Endothelial cell of umbilical vein (primary cell): ENCODE measurements around the gene DLX1. TPM values are rescaled to one million over a fixed set of nuclear protein-coding genes. Genes with fewer than 3 reads are reported as not detected.

Experiments used
- BruUV-seq: library from RNA; stranded (reverse); fragments of 400-500 nt; replicated peaks from 2 replicates; lab custom pipeline; 2021; lab: Mats Ljungman, UMichigan
- CTCF ChIA-PET: fragments of 300-600, 350-600 bp; sonication (Branson Sonifier 250); formaldehyde crosslinking; loops from one replicate; lab custom pipeline; 2021; ENCODE audit warnings: antibody characterized with exemption, inconsistent platforms; lab: Charles Lee
- POLR2A ChIA-PET: fragments of 300-600, 350-600 bp; sonication (Branson Sonifier 250); formaldehyde crosslinking; loops from one replicate; lab custom pipeline; 2021; ENCODE audit warnings: antibody characterized with exemption, inconsistent platforms; lab: Charles Lee
- DNase-seq: peaks from one replicate; pipeline ENCODE4 v3.0.0-alpha.2; 2011; ENCODE audit warnings: low read depth, low spot score
- FAIRE-seq: peaks from 2 replicates; lab custom pipeline; 2011; peaks lifted over from hg19 to GRCh38; lab: Jason Lieb, UNC
- H2AFZ ChIP-seq: 2 replicates; pipeline ENCODE4 v1.6.0; 2012; ENCODE audit warnings: low read depth, low read length, control low read depth, inconsistent platforms
- H3K27ac ChIP-seq: 2 replicates; pipeline ENCODE4 v1.5.1; 2011; ENCODE audit warnings: low read depth, mild to moderate bottlenecking, control low read depth, low read length, moderate library complexity; ENCODE audit not compliant: insufficient read depth
- H3K27me3 ChIP-seq, 2 experiments: 2 replicates each; pipeline versions ENCODE4 v1.6.0 to v1.6.1; 2011; ENCODE audit warnings: low read length in 2 of 2, mixed read lengths in 1 of 2; ENCODE audit not compliant: control insufficient read depth in 2 of 2, insufficient read depth in 2 of 2
- H3K36me3 ChIP-seq, 2 experiments: 2 replicates in 1 of 2; 3 replicates in 1 of 2; pipeline ENCODE4 v1.5.1; 2011; ENCODE audit warnings: low read length in 2 of 2, mild to moderate bottlenecking in 1 of 2, moderate library complexity in 1 of 2; ENCODE audit not compliant: control insufficient read depth in 2 of 2, insufficient read depth in 2 of 2; ENCODE audit errors: extremely low read depth in 1 of 2
- H3K4me1 ChIP-seq: 3 replicates; pipeline ENCODE4 v1.5.1; 2011; ENCODE audit warnings: mild to moderate bottlenecking, low read length; ENCODE audit not compliant: control insufficient read depth, insufficient read depth; ENCODE audit errors: extremely low read depth
- H3K4me2 ChIP-seq: 2 replicates; pipeline ENCODE4 v1.6.1; 2011; ENCODE audit warnings: low read length, control low read depth, mixed read lengths; ENCODE audit not compliant: insufficient read depth
- H3K4me3 ChIP-seq, 3 experiments: fragments of 200-600 bp in 1 of 3; sonication (generic), shearing (Covaris generic) in 1 of 3; replicated peaks in 1 of 3; 2 replicates each; pipeline ENCODE4 v1.5.1; 2011 to 2016; ENCODE audit warnings: control low read depth in 3 of 3, low read length in 3 of 3, mild to moderate bottlenecking in 2 of 3, inconsistent platforms in 1 of 3, low read depth in 1 of 3, moderate library complexity in 1 of 3; ENCODE audit not compliant: insufficient read depth in 1 of 3
- H3K79me2 ChIP-seq: 2 replicates; pipeline ENCODE4 v1.6.0; 2012; ENCODE audit warnings: low read length, inconsistent platforms; ENCODE audit not compliant: control insufficient read depth, insufficient read depth
- H3K9ac ChIP-seq: replicated peaks from 2 replicates; pipeline ENCODE3; 2011; ENCODE audit warnings: low read length, control low read depth; ENCODE audit not compliant: insufficient read depth; ENCODE audit errors: extremely low read depth
- H3K9me1 ChIP-seq: replicated peaks from 3 replicates; pipeline ENCODE4 v1.6.0; 2011; ENCODE audit warnings: mild to moderate bottlenecking, low read length; ENCODE audit not compliant: control insufficient read depth, insufficient read depth; ENCODE audit errors: extremely low read depth
- H3K9me3 ChIP-seq: replicated peaks from 2 replicates; pipeline ENCODE4 v1.5.1; 2012; ENCODE audit warnings: low read length, inconsistent platforms; ENCODE audit not compliant: control insufficient read depth, insufficient read depth
- H4K20me1 ChIP-seq: replicated peaks from 2 replicates; pipeline ENCODE3; 2011; ENCODE audit warnings: mild to moderate bottlenecking, low read length; ENCODE audit not compliant: control insufficient read depth, insufficient read depth; ENCODE audit errors: extremely low read depth
- EZH2 ChIP-seq: IDR thresholded peaks from 2 replicates; pipeline ENCODE4 v1.6.1; 2012; ENCODE audit warnings: borderline replicate concordance, low read depth, mild to moderate bottlenecking, moderate library complexity, low read length, inconsistent platforms; ENCODE audit not compliant: severe bottlenecking
- FOS ChIP-seq: IDR thresholded peaks from 2 replicates; pipeline ENCODE4 v1.6.1; 2011; ENCODE audit warnings: mild to moderate bottlenecking, low read length, moderate library complexity, borderline replicate concordance; ENCODE audit not compliant: insufficient read depth
- GATA2 ChIP-seq: IDR thresholded peaks from 2 replicates; pipeline ENCODE4 v1.7.0; 2011; ENCODE audit warnings: low read depth, mild to moderate bottlenecking, moderate library complexity, mixed read lengths, low read length; ENCODE audit not compliant: insufficient read length, insufficient read depth
- JUN ChIP-seq: IDR thresholded peaks from 2 replicates; pipeline ENCODE4 v1.6.1; 2011; ENCODE audit warnings: borderline replicate concordance, low read depth; ENCODE audit not compliant: insufficient read length, insufficient read depth
- MYC ChIP-seq: IDR thresholded peaks from one replicate; pipeline ENCODE4 v1.6.1; 2011; ENCODE audit warnings: mild to moderate bottlenecking, low read depth, low read length
- POLR2A ChIP-seq: IDR thresholded peaks from 2 replicates; pipeline ENCODE4 v1.6.1; 2012; ENCODE audit warnings: low read depth, mild to moderate bottlenecking, control low read depth, low read length
- POLR2AphosphoS5 ChIP-seq: IDR thresholded peaks from 2 replicates; pipeline ENCODE4 v1.6.1; 2012; ENCODE audit warnings: low read depth, mild to moderate bottlenecking, control low read depth, low read length, moderate library complexity; ENCODE audit not compliant: insufficient read depth
- dilution Hi-C: fragments of 300-500 bp; cut with MboI; formaldehyde crosslinking; loops from one replicate; pipeline ENCODE4 v1.15.0; 2019; ENCODE audit warnings: low sequenced_read_pairs; ENCODE audit not compliant: extremely low pct_ligation_motif_present
- intact Hi-C: fragments of 100-400 bp; cut with micrococcal nuclease; formaldehyde crosslinking; loops from one replicate; pipeline ENCODE4 v1.10.0; 2022
- polyA plus RNA-seq, 4 experiments: library from polyadenylated mRNA; depleted of rRNA in 3 of 4; stranded (reverse) in 3 of 4; unstranded in 1 of 4; fragments of >200 nt; gene quantifications; 2 replicates each; pipeline versions ENCODE4 v1.2.1 to v1.2.3, GENCODE V29; 2011 to 2012; ENCODE audit warnings: missing spikeins in 1 of 4
- total RNA-seq: library from RNA; stranded (reverse); gene quantifications from 2 replicates; pipeline ENCODE4 v1.2.3, GENCODE V29; 2021
- TF ChIP-seq, protein P1 (sequence below): IDR thresholded peaks from 2 replicates; pipeline ENCODE4 v1.6.1; 2011; ENCODE audit not compliant: insufficient read depth, insufficient read length
- TF ChIP-seq, protein P2 (sequence below), 2 donors: IDR thresholded peaks; 1 replicate in 1 of 2; 2 replicates in 1 of 2; pipeline ENCODE4 v1.5.1; 2011; ENCODE audit warnings: low read length in 2 of 2, mild to moderate bottlenecking in 2 of 2, moderate library complexity in 2 of 2, control low read depth in 1 of 2, inconsistent platforms in 1 of 2, low read depth in 1 of 2; ENCODE audit not compliant: insufficient read depth in 1 of 2; ENCODE audit errors: extremely low read depth in 1 of 2

DLX1 gene
- total and polyA plus RNA-seq, 2 donors (not counting 3 experiments of a cell fraction or from before 2014, with no cell fraction given), result 0.12 TPM; not detected in 1

DNA sequence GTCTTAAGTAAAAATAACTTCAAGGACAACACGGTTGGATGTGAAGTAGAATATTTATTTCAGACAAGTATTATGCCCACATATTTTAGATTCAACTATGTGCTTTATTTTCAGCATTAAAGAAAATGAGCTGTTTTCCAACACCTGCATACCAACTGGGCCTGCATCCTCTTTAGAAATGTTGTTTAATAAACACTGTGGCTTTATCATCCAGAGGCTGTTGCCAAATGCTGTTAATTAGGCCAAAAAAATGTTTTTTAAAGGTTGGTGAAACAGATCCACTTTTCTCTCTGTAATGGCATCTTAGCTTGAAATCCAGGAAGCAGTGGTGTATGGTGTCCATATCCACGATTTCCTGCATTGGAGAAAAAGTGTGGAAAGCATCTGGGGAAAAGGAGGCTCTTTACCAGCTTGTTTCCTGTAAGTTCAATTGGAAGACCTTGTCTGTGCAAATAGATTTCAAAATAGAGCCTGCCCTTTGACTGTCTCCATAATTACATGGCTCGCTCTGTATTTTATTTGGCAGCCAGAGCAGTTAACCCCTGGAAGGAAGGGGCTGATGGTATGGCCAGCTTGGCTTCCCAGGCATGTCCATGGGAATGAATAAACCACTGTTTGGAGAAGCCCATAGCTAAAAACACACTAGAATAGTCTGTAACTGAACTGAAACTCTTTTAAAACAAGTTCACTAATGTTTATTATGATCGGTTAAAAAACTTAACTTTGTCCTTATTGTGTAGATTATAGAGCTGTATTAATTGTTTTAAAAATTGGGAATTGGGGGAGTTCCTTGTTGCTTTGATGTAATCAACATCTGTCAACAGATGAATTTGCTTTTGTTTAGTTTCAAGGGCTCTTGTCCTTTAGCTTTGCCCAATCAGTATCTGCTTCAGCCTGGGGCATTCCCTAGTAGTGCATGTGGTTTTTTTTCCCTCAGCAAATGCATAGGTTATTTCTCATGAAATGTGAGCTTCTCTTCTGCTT lies 33.0 kb upstream of the DLX1 start:
- FAIRE-seq, result peak; percentile 21
- Histone ChIP-seq H3K9me3 (no peaks in the 10 kb centered on the region), H3K27me3 (no peaks in the 10 kb centered on the region), H2AFZ (no peak overlapping the region), H3K4me3 (no peak overlapping the region), H3K4me1 (peaks cover 10% of the 10 kb centered on the region), H3K79me2 (no peaks in the 10 kb centered on the region), H3K36me3 (no peaks in the 10 kb centered on the region), H3K9ac (no peak overlapping the region), H3K4me2 (no peak overlapping the region), H3K9me1 (no peaks in the 10 kb centered on the region), H3K27ac (no peak overlapping the region), H4K20me1 (no peaks in the 10 kb centered on the region)
- BruUV-seq, result no TSS peak
- ChIA-PET POLR2A (interaction anchor here (0.5 kb wide), 1 partner anchor 189 kb away, joined by 6 read pairs; no protein-coding TSS in a partner anchor), CTCF (interaction anchor here (0.6 to 2.3 kb wide), 8 partner anchors 8 to 504 kb away, joined by 3 to 9 read pairs (median 4); partner anchors contain the start of gene HAT1)
- dilution Hi-C loops (no loop called here), intact Hi-C loops (loop anchor here (5.0 kb wide), 1 partner anchor 90 kb away; no protein-coding TSS in a partner anchor)
- TF ChIP-seq MYC (no peak), POLR2AphosphoS5 (no peak), GATA2 (no peak), POLR2A (no peak), JUN (no peak), EZH2 (no peak), FOS (no peak)
- TF ChIP-seq, protein P1, sequence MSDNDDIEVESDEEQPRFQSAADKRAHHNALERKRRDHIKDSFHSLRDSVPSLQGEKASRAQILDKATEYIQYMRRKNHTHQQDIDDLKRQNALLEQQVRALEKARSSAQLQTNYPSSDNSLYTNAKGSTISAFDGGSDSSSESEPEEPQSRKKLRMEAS, result no peak
- TF ChIP-seq, protein P2, sequence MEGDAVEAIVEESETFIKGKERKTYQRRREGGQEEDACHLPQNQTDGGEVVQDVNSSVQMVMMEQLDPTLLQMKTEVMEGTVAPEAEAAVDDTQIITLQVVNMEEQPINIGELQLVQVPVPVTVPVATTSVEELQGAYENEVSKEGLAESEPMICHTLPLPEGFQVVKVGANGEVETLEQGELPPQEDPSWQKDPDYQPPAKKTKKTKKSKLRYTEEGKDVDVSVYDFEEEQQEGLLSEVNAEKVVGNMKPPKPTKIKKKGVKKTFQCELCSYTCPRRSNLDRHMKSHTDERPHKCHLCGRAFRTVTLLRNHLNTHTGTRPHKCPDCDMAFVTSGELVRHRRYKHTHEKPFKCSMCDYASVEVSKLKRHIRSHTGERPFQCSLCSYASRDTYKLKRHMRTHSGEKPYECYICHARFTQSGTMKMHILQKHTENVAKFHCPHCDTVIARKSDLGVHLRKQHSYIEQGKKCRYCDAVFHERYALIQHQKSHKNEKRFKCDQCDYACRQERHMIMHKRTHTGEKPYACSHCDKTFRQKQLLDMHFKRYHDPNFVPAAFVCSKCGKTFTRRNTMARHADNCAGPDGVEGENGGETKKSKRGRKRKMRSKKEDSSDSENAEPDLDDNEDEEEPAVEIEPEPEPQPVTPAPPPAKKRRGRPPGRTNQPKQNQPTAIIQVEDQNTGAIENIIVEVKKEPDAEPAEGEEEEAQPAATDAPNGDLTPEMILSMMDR (IDR thresholded peaks at IDR 0.05; ENCODE audit: extremely low read depth in 1 of 2, insufficient read depth in 1 of 2, low read depth in 1 of 2, low read length in 2 of 2), result no peak
- DNase-seq, result peak; percentile 87
